Measurements from ENCODE around the gene USP40. TPM values are rescaled to one million over a fixed set of nuclear protein-coding genes. Genes with fewer than 3 reads are reported as not detected.

Gene USP40
- total and polyA plus RNA-seq, 2 experiments from 2014 or later, result 5.7 to 11.7 TPM

DNA sequence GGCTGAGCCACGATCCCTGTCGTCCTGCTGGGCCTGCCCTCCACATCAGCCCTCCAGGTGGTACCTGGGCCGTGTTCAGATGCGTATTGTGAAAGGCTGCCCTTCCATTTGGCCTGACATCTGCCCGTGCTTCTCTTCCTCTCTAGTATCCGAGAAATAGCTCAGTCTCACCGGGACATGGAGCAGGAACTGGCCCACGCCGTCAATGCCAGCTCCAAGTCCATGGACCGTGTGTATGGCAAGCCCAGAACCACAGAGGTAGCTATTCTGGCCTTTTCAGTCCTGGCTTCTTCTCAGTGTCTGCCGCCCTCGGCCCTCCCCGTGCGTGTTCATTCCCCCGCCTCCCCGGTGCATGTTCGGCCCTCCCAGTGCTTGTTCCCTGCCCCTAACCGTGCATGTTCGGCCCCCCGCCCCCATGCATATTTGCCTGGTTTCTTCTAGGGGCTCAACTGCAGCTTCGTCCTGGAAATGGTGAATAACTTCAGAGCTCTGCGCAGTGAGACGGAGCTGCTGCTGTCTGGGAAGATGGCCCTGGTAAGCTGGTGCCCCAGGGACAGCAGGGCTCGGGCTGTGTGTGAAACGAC lies 104.3 kb downstream of the USP40 start (continued):
- TF ChIP-seq, protein P1, sequence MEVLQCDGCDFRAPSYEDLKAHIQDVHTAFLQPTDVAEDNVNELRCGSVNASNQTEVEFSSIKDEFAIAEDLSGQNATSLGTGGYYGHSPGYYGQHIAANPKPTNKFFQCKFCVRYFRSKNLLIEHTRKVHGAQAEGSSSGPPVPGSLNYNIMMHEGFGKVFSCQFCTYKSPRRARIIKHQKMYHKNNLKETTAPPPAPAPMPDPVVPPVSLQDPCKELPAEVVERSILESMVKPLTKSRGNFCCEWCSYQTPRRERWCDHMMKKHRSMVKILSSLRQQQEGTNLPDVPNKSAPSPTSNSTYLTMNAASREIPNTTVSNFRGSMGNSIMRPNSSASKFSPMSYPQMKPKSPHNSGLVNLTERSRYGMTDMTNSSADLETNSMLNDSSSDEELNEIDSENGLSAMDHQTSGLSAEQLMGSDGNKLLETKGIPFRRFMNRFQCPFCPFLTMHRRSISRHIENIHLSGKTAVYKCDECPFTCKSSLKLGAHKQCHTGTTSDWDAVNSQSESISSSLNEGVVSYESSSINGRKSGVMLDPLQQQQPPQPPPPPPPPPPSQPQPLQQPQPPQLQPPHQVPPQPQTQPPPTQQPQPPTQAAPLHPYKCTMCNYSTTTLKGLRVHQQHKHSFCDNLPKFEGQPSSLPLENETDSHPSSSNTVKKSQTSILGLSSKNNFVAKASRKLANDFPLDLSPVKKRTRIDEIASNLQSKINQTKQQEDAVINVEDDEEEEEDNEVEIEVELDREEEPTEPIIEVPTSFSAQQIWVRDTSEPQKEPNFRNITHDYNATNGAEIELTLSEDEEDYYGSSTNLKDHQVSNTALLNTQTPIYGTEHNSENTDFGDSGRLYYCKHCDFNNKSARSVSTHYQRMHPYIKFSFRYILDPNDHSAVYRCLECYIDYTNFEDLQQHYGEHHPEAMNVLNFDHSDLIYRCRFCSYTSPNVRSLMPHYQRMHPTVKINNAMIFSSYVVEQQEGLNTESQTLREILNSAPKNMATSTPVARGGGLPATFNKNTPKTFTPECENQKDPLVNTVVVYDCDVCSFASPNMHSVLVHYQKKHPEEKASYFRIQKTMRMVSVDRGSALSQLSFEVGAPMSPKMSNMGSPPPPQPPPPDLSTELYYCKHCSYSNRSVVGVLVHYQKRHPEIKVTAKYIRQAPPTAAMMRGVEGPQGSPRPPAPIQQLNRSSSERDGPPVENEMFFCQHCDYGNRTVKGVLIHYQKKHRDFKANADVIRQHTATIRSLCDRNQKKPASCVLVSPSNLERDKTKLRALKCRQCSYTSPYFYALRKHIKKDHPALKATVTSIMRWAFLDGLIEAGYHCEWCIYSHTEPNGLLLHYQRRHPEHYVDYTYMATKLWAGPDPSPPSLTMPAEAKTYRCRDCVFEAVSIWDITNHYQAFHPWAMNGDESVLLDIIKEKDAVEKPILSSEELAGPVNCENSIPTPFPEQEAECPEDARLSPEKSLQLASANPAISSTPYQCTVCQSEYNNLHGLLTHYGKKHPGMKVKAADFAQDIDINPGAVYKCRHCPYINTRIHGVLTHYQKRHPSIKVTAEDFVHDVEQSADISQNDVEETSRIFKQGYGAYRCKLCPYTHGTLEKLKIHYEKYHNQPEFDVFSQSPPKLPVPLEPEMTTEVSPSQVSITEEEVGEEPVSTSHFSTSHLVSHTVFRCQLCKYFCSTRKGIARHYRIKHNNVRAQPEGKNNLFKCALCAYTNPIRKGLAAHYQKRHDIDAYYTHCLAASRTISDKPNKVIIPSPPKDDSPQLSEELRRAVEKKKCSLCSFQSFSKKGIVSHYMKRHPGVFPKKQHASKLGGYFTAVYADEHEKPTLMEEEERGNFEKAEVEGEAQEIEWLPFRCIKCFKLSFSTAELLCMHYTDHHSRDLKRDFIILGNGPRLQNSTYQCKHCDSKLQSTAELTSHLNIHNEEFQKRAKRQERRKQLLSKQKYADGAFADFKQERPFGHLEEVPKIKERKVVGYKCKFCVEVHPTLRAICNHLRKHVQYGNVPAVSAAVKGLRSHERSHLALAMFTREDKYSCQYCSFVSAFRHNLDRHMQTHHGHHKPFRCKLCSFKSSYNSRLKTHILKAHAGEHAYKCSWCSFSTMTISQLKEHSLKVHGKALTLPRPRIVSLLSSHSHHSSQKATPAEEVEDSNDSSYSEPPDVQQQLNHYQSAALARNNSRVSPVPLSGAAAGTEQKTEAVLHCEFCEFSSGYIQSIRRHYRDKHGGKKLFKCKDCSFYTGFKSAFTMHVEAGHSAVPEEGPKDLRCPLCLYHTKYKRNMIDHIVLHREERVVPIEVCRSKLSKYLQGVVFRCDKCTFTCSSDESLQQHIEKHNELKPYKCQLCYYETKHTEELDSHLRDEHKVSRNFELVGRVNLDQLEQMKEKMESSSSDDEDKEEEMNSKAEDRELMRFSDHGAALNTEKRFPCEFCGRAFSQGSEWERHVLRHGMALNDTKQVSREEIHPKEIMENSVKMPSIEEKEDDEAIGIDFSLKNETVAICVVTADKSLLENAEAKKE (CRISPR knock-in tag; IDR thresholded peaks at IDR 0.05), result no peak
- no peak for TF ChIP-seq POLR2AphosphoS5 (IDR thresholded peaks at IDR 0.05; ENCODE audit: low read depth)

DNA sequence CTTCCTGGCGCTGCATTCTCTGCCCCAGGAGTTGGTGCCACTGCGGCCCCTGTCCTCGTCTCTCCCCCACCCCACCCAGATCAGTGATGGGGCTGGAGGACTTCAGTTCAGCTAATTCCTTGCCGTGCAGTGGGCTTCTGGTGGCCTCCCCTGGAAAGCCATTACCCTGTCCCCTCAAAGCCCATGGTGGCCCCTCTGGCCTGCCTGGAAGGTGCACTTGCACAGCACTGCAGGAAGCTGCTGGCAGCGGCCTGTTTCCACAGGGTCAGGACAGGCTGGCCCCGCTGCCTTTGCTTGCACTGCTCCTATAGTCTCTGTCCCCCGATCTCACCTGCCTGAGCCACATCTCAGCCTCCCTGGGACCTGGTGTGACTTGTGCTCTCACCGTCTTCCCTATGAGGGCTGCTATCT lies 105.1 kb downstream of the USP40 start:
- H3K36me3 ChIP-seq (ENCODE audit: insufficient read depth), result 0 out of 2 replicates have a peak, but pooled peaks cover under 1% of the 10 kb centered on the region
- TF ChIP-seq STAT1 (IDR thresholded peaks at IDR 0.05; ENCODE audit: unreplicated experiment), result no peak
- TF ChIP-seq EZH2 (IDR thresholded peaks at IDR 0.05; ENCODE audit: low read depth, unreplicated experiment), result no peak
- TF ChIP-seq EZH2phosphoT487 (IDR thresholded peaks at IDR 0.05; ENCODE audit: unreplicated experiment), result no peak
- TF ChIP-seq ZNF331 (CRISPR knock-in tag; IDR thresholded peaks at IDR 0.05; ENCODE audit: low read depth), result no peak
- TF ChIP-seq ZNF114 (CRISPR knock-in tag; IDR thresholded peaks at IDR 0.05), result no peak
- TF ChIP-seq NANOG (IDR thresholded peaks at IDR 0.05; ENCODE audit: borderline replicate concordance), result no peak
- no peak for TF ChIP-seq JUNB (IDR thresholded peaks at IDR 0.05; ENCODE audit: unreplicated experiment)
- TF ChIP-seq, protein P2, sequence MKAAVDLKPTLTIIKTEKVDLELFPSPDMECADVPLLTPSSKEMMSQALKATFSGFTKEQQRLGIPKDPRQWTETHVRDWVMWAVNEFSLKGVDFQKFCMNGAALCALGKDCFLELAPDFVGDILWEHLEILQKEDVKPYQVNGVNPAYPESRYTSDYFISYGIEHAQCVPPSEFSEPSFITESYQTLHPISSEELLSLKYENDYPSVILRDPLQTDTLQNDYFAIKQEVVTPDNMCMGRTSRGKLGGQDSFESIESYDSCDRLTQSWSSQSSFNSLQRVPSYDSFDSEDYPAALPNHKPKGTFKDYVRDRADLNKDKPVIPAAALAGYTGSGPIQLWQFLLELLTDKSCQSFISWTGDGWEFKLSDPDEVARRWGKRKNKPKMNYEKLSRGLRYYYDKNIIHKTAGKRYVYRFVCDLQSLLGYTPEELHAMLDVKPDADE (IDR thresholded peaks at IDR 0.05), result no peak
- TF ChIP-seq, protein P3, sequence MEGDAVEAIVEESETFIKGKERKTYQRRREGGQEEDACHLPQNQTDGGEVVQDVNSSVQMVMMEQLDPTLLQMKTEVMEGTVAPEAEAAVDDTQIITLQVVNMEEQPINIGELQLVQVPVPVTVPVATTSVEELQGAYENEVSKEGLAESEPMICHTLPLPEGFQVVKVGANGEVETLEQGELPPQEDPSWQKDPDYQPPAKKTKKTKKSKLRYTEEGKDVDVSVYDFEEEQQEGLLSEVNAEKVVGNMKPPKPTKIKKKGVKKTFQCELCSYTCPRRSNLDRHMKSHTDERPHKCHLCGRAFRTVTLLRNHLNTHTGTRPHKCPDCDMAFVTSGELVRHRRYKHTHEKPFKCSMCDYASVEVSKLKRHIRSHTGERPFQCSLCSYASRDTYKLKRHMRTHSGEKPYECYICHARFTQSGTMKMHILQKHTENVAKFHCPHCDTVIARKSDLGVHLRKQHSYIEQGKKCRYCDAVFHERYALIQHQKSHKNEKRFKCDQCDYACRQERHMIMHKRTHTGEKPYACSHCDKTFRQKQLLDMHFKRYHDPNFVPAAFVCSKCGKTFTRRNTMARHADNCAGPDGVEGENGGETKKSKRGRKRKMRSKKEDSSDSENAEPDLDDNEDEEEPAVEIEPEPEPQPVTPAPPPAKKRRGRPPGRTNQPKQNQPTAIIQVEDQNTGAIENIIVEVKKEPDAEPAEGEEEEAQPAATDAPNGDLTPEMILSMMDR (conservative IDR thresholded peaks at IDR 0.05; ENCODE audit: low read depth in 2 of 2), result no peak
- TF ChIP-seq, protein P4, sequence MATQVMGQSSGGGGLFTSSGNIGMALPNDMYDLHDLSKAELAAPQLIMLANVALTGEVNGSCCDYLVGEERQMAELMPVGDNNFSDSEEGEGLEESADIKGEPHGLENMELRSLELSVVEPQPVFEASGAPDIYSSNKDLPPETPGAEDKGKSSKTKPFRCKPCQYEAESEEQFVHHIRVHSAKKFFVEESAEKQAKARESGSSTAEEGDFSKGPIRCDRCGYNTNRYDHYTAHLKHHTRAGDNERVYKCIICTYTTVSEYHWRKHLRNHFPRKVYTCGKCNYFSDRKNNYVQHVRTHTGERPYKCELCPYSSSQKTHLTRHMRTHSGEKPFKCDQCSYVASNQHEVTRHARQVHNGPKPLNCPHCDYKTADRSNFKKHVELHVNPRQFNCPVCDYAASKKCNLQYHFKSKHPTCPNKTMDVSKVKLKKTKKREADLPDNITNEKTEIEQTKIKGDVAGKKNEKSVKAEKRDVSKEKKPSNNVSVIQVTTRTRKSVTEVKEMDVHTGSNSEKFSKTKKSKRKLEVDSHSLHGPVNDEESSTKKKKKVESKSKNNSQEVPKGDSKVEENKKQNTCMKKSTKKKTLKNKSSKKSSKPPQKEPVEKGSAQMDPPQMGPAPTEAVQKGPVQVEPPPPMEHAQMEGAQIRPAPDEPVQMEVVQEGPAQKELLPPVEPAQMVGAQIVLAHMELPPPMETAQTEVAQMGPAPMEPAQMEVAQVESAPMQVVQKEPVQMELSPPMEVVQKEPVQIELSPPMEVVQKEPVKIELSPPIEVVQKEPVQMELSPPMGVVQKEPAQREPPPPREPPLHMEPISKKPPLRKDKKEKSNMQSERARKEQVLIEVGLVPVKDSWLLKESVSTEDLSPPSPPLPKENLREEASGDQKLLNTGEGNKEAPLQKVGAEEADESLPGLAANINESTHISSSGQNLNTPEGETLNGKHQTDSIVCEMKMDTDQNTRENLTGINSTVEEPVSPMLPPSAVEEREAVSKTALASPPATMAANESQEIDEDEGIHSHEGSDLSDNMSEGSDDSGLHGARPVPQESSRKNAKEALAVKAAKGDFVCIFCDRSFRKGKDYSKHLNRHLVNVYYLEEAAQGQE (IDR thresholded peaks at IDR 0.05; ENCODE audit: unreplicated experiment), result no peak
- no peak for TF ChIP-seq POLR2AphosphoS5 (IDR thresholded peaks at IDR 0.05; ENCODE audit: low read depth)

More for the DNA sequence above, 105.1 kb downstream of the USP40 start:
- Mint-ChIP-seq H3K27ac (no peak overlapping the region), H3K36me3 (ENCODE audit: low read depth) (peaks cover 32% of the 10 kb centered on the region), H3K4me3 (no peak overlapping the region), H3K9me3 (peaks cover 2% of the 10 kb centered on the region; the same call in 1 of the 3 replicates), H3K27me3 (ENCODE audit: insufficient read depth, low read depth, poor library complexity) (peaks cover 14% of the 10 kb centered on the region), H3K4me1 (no peaks in the 10 kb centered on the region; the same call in 2 of the 3 replicates)
- Histone ChIP-seq H3K27me3 (ENCODE audit: insufficient read depth) (no peaks in the 10 kb centered on the region), H3F3A (replicated peaks; ENCODE audit: low read depth) (no peaks in the 10 kb centered on the region), H3K9me2 (ENCODE audit: insufficient read depth) (no peaks in the 10 kb centered on the region), H3K27ac (ENCODE audit: low read depth) (no peak overlapping the region), H4K20me1 (replicated peaks; ENCODE audit: insufficient read depth) (no peaks in the 10 kb centered on the region), H2AFZ (no peak overlapping the region), H3K4me3 (no peak overlapping the region), H3K4me1 (ENCODE audit: insufficient read depth) (no peaks in the 10 kb centered on the region), H3K79me2 (replicated peaks; ENCODE audit: insufficient read depth) (no peaks in the 10 kb centered on the region), H3K4me2 (no peak overlapping the region)
- ATAC-seq (no peak), DNase-seq (ENCODE audit: low spot score) (no peak)

Data from GM23338 (cell line).